ENCODE data around the gene NEK7.

- no peak for TF ChIP-seq EZH2phosphoT487 (conservative IDR thresholded peaks at IDR 0.05; ENCODE audit: low read length)
- no peak for TF ChIP-seq CTCF (IDR thresholded peaks at IDR 0.05; ENCODE audit: insufficient read depth, low read length, poor library complexity, severe bottlenecking)
Measured at GRCh38 chr1:198175423-198176170, 18.8 kb downstream of the NEK7 start.
